Ishikawa (cell line): ENCODE measurements around the gene PLD6.
A peak's percentile ranks its signal among the peaks of the same experiment; 100 is the strongest.

Experiments
- CEBPB ChIP-seq: IDR thresholded peaks from 2 replicates; pipeline ENCODE4 v1.6.1; 2012
- CREB1 ChIP-seq: IDR thresholded peaks from 2 replicates; pipeline ENCODE4 v1.6.1; 2012; ENCODE audit warnings: low read depth
- EGR1 ChIP-seq: IDR thresholded peaks from 2 replicates; pipeline ENCODE4 v1.6.1; 2012
- EP300 ChIP-seq: IDR thresholded peaks from 2 replicates; pipeline ENCODE4 v1.6.1; 2012; ENCODE audit warnings: borderline replicate concordance
- FOXM1 ChIP-seq: IDR thresholded peaks from 2 replicates; pipeline ENCODE4 v1.6.1; 2012; ENCODE audit warnings: low read depth, borderline replicate concordance
- MAX ChIP-seq: IDR thresholded peaks from 2 replicates; pipeline ENCODE4 v1.6.1; 2012
- NFIC ChIP-seq: IDR thresholded peaks from 2 replicates; pipeline ENCODE4 v1.6.1; 2012
- RAD21 ChIP-seq: IDR thresholded peaks from 2 replicates; pipeline ENCODE4 v1.6.1; 2012; ENCODE audit warnings: low read depth
- REST ChIP-seq: IDR thresholded peaks from 2 replicates; pipeline ENCODE4 v1.6.1; 2012; ENCODE audit warnings: low read depth, mild to moderate bottlenecking
- TAF1 ChIP-seq: IDR thresholded peaks from 2 replicates; pipeline ENCODE4 v1.6.1; 2012; ENCODE audit warnings: low read depth, mild to moderate bottlenecking
- TCF12 ChIP-seq: IDR thresholded peaks from 2 replicates; pipeline ENCODE4 v1.6.1; 2012; ENCODE audit warnings: low read depth
- TEAD4 ChIP-seq: IDR thresholded peaks from 2 replicates; pipeline ENCODE4 v1.6.1; 2012
- USF1 ChIP-seq: IDR thresholded peaks from 2 replicates; pipeline ENCODE4 v1.6.1; 2012
- YY1 ChIP-seq: IDR thresholded peaks from 2 replicates; pipeline ENCODE4 v1.6.1; 2012; ENCODE audit warnings: low read depth
- ZBTB7A ChIP-seq: IDR thresholded peaks from 2 replicates; pipeline ENCODE4 v1.6.1; 2012; ENCODE audit warnings: low read depth

The PLD6 gene

GRCh38 chr17:17207998-17208397, 1.9 kb upstream of the PLD6 start:
- TF ChIP-seq TAF1 (no peak), NFIC (no peak), FOXM1 (no peak), EP300 (no peak), CEBPB (no peak), RAD21 (no peak), TEAD4 (no peak), MAX (no peak), EGR1 (no peak), ZBTB7A (no peak), TCF12 (no peak), REST (no peak), CREB1 (no peak), YY1 (no peak), USF1 (no peak)

GRCh38 chr17:17206913-17207335, 791 bp upstream of the PLD6 start:
- TF ChIP-seq TEAD4 (no peak), EGR1 (no peak), ZBTB7A (no peak), TAF1 (0 out of 2 replicates have a peak, but pooled peaks have one; percentile 2), CEBPB (no peak), EP300 (no peak), FOXM1 (no peak), USF1 (0 out of 2 replicates have a peak, but pooled peaks have one; percentile 56), YY1 (no peak), RAD21 (no peak; the same call in 1 of the 2 replicates), CREB1 (no peak)

GRCh38 chr17:17205368-17206123, 587 bp downstream of the PLD6 start:
- peak; percentile 77 for TF ChIP-seq ZBTB7A
- no peak for TF ChIP-seq YY1
- no peak for TF ChIP-seq CEBPB
- no peak for TF ChIP-seq FOXM1

- TF ChIP-seq TCF12 = no peak
- no peak for TF ChIP-seq MAX
- TF ChIP-seq EP300 = no peak
- no peak for TF ChIP-seq USF1
- TF ChIP-seq CEBPB = no peak
- TF ChIP-seq RAD21 = no peak
- no peak for TF ChIP-seq ZBTB7A
- TF ChIP-seq FOXM1 = no peak
These were observed 1.4 kb downstream of the PLD6 start for GRCh38 chr17:17204635-17205231.

GRCh38 chr17:17204041-17204591, 2.0 kb downstream of the PLD6 start:
- TF ChIP-seq EP300 = no peak
- TF ChIP-seq TAF1 = no peak
- no peak for TF ChIP-seq FOXM1
- TF ChIP-seq CEBPB = no peak
- TF ChIP-seq RAD21 = no peak
- TF ChIP-seq YY1 = no peak
- no peak for TF ChIP-seq CREB1
- TF ChIP-seq TEAD4 = no peak
- no peak for TF ChIP-seq ZBTB7A
- TF ChIP-seq NFIC = no peak
- TF ChIP-seq REST = no peak
